GM19193 (cell line): Measurements from ENCODE around the gene ACO1.

Experiments
- POLR2A ChIP-seq: IDR thresholded peaks from 4 replicates; pipeline ENCODE4 v1.6.1; 2011; ENCODE audit not compliant: insufficient read depth, insufficient read length; ENCODE audit errors: extremely low read depth

ACO1 gene

DNA sequence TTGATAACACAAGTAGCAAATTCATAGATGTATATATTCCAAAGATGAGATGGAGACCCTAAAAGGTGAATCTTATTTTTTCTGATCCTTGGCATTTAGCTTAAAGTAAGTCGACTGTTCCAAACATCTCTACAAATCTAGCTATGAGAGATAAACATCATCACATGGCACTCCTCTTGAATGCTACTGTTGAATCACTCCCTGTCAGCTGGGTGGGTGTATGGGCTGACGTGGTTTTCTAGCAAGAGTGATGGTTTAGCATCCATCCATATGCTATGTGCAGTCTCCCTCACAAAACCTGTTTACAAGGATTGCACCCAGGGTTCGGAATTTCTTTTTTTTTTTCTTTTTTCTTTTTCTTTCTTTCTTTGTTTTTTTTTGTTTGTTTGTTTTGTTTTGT, 13.8 kb downstream of the ACO1 start:
- no peak for TF ChIP-seq POLR2A

DNA sequence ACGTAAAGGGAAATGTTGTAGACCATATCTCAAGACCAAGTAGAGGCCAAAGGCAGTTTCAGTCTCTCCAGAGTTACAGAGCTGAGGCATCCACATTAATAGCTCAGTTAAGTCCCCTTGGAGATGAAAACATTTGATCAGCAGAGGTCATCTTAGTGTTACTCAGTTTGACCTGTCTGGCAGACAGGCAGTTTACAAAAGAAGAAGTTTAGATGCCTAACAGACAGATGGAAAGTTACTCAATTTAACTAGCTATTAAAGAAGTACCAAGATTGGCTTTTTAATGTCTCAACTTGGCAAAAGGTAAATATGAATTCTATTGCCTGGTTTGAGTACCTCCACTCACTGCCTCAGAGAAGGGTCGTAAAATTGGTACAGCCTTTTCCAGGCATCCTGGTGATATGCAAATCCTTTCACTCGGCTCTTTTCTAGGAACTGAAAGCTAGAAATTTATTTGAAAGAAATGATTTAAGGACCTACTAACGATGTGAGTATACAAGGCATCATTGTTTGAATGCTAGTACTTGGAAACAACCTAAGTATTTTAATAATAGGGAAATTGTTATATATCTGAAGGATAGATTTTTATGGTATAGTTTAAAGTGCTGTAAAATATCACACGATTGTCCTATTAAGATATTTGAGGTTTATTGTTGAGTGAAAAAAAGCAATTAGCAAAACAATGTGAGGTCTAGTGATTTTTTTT, 14.8 kb downstream of the ACO1 start:
- TF ChIP-seq POLR2A: no peak

DNA sequence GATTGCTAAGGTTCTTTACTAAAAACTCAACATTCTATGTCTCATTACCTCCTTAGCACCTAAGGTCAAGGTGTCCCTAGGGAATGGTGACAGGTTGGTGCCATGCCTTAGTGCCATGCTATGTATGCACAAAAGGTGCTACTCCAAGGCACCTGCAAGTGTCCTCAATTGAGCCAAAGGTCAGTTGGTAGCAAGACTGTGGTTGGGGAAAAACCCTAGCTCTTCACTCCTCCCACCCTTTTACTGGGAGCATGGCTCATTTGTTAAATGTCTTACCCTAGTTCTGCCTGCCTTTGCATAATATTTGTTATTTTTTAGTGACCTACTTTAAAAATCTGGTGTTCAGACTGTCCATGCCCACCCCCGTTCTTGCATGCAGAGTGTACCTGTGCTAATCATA, 17.0 kb downstream of the ACO1 start:
- TF ChIP-seq POLR2A: no peak

DNA sequence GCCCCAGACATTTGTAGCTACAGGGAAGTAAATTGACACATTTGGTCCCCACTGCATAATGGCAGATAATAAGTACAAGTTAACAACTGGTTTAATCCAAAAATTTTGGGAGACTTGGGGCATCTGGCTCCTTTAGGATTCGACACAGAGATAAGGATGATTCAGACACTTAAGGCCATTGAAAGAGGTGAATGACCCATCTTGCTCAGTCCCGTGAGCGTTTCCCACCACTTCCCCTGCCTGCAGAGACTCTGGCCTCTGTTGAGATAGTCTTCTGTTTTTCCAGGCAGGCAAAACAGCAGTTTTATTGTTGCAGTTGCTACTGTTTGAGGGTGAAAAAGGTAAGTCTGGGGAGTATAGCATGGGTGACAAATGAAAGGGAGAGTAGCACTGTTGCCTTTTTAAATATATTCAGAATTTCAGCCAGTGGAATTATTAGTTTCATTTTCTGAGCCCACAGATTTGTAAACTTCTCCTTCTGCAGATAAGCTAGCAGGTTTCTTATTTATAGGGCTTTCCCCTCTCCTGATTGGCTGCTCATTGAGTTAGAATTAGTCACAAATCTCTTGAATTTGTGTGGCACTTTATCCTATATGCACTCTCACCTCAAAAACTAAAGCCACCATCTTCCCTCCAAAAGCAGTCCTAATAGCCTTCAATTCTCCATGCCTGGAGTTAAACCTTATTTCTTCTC, 19.3 kb downstream of the ACO1 start:
- no peak for TF ChIP-seq POLR2A

DNA sequence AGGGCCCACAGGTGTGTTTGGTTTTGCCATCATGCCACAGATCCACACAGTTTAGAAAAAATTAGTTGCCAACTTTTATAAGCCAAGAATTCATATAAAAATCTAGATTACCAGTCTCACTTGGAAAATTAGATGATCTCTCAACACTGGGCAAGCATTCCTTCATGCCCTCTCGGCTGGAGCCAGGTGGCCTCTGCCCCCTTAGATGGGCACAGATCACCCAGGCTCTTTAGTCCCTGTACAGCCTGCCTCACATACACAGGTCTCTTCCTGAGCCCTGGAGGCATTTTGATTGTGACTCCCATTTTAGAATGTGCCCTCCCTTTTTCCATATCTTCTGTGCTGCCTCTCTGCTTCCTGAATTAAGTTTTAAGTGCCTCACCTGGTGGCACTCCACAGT, 20.0 kb downstream of the ACO1 start:
- TF ChIP-seq POLR2A: no peak

DNA sequence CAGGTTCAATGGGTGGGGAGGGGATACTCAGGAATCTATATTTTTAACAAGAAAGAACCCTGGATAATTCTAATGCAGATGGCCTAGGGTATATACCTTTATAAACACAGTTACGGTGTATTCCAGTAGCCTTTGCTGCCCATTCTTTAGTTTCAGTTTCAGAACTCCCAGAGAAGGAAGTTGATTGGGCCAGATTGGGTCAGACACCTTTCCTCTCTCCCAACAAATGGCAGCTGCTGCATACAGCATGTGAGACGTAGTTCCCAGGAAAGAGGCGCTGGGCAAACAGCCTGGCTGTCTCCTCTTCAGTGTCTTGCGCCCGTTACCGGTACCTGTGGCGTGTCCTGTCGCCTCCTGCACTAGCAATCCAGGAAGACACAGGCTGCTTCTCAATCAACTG, 20.4 kb downstream of the ACO1 start:
- TF ChIP-seq POLR2A: no peak

DNA sequence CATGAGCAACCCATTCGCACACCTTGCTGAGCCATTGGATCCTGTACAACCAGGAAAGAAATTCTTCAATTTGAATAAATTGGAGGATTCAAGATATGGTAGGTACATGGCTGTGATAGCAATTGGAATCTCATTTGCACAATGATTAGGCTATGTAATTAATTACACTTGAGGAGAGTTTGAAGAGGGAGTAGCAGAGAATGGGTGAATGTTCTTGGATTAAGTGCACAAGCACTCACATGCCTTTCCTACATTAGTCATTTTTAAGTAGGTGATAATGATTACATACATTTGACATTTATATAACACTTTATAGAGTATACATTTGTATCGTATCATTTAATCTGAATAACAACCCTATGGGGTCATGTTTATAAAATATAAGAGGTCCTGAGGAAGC, 21.1 kb downstream of the ACO1 start:
- TF ChIP-seq POLR2A: no peak

DNA sequence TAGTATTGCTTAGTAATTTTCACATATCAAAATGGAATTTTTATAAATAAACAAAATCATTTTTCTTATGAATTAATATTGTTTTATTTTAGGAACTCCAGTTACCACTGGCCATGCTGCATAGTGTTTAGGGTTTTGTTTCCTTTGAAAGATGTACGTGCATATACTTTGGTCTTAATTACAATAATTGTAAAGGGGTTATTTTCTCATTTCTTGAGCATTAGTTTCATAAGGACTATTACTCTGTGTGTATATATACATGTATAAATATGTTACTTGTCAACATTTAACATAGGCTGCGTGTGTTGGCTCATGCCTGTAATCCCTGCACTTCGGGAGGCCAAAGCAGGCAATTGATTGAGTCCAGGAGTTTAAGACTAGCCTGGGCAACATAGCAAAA, 21.6 kb downstream of the ACO1 start:
- TF ChIP-seq POLR2A: no peak

DNA sequence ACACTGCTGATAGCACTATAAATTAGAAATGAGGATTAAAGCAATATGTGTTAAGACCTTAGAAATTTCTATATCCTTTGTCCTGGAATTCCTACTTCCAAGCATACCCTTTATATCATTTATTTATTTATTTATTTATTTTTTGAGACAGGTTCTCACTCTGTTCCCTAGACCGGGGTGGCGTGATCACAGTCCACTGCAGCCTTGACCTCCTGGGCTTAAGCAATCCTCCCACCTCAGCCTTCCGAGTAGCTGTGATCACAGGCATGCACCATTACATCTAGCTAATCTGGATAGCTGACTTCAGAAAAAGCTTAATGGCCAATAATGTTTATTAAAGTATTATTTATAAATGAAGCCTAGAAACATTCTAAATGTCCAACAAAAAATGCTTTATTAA, 27.3 kb downstream of the ACO1 start:
- no peak for TF ChIP-seq POLR2A

DNA sequence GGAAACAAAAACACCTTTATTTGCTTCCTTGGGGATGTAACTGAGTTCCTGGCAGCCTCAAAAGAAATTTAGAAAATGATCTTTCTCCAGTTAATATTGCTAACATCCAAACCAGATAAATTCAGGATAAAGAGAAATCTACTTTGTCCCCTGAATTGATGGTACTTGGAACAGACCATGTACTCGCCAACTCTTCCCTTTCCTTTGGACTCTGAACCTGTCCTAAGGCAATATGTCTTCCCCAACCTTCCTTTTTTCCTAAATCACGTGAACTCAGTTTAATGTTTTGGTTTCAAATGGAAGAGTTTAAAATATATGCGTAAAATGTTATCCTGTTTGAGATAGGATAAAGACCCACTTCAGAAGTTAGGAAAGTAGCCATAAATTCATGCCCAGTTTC, 28.0 kb downstream of the ACO1 start:
- TF ChIP-seq POLR2A: no peak

DNA sequence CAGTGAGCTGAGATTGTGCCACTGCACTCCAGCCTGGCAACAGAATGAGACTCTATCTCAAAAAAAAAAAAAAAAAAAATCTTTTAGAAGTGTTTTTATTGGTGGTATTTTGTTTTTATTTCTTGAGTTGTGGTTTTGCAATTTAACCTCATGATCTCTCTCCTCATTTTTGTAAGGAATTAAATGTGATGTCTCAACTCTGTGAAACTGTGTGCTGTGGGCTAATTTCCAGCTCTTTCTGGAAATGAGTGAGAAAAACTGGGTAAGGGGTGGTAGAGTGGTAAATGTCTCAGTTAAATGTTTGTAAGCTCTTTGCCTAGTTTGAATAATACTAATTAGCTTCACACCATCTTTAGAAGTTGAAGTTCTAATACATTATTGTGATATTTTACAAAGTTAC, 29.0 kb downstream of the ACO1 start:
- TF ChIP-seq POLR2A: no peak

DNA sequence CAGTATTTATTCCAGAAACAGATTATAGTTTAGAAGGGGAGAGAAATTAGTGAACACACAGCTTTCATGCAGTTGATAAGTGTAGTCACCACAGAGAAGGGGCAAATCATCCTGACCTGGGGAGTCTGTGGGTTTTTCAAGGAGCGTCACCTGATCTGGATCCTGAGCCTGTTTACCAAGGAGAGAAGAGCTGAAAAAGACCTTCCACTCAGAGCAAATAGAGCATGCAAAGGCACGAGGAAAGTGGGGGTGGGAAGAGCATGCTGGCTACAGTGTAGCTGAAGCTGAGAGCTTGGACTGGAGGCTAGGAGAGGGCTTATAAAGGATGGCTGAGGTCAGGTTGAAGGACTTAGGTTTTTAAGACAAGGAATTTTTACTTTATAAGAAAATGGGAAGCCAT, 30.4 kb downstream of the ACO1 start:
- TF ChIP-seq POLR2A: no peak

DNA sequence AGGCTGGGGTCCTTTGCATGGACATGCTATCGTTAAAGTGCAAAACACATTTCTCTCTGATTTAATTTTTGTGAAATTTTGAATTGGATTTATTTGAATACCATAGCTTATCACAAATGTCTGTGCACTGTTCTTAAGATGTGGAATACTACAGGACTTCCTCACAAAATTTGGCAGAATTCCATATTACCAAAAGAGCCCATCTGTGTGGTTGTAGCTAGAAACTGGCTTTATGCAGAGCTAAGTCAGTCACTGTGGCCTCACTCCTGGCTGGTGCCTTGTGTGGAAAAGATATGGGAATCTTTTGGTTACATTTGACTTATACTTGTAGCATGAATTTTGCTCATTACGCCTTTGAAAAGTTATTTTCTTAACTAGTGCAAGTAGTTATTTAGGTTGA, 35.5 kb downstream of the ACO1 start:
- TF ChIP-seq POLR2A: no peak

DNA sequence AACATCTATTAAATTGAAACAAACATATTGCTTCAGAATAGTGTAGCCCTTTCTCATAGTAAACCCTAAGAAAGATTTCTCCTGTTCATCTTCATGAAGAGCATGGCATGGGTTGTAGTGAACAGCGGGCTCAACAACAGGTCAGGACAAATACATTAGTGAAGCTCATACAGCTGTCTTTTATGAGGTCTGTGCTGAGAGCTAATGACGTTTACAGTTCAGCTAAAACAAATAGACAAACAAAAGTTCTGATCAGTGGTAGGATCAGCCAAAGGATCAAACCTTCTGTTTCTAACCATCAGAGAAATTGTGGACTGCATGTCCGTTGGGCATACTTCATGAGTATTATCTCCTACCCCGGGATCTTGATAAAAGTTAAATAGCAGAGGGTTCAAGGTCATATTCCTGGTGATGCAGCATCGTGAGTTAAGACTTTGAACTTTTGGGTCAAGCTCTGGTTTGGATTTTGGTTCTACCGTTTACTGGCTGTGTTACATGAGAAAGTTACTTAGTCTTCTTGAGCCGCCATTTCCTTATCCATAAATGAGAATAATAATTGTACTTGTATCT, 37.9 kb downstream of the ACO1 start:
- no peak for TF ChIP-seq POLR2A

DNA sequence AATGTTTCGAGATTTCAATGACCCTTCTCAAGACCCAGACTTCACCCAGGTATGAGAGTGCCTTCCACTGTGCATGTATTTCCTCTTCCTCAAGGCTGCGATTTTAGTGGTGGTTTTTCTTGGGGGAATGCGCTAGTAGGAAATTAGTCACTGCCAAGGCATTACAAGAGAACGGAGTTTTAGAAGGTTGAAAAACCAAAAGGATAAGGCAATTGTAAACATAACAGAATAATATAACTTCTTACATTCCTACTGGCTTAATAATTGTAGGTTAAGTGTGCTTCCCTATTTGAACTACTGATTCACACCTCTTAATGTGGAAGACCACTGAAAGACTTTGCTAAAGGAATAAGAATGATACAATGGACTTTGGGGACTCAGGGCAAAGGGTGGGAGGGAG, 38.9 kb downstream of the ACO1 start:
- TF ChIP-seq POLR2A: no peak

DNA sequence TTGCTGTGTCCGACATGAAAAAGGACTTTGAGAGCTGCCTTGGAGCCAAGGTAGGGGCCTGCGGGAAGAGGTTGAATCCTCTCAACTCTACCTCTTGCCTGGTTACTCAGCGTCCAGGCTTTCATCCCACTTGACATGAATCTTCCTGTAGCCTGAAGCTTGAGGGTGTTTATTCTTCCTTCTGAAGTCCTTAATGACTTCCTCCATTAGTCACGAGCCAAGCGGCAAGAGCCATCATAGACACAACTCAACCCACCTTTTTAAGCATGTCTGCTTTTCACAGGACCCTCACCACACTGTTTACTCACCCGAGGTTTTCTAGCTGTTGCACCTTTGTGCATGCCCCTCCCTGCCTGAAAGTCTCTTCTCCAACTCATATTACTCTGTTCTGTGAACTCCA, 40.2 kb downstream of the ACO1 start:
- no peak for TF ChIP-seq POLR2A

DNA sequence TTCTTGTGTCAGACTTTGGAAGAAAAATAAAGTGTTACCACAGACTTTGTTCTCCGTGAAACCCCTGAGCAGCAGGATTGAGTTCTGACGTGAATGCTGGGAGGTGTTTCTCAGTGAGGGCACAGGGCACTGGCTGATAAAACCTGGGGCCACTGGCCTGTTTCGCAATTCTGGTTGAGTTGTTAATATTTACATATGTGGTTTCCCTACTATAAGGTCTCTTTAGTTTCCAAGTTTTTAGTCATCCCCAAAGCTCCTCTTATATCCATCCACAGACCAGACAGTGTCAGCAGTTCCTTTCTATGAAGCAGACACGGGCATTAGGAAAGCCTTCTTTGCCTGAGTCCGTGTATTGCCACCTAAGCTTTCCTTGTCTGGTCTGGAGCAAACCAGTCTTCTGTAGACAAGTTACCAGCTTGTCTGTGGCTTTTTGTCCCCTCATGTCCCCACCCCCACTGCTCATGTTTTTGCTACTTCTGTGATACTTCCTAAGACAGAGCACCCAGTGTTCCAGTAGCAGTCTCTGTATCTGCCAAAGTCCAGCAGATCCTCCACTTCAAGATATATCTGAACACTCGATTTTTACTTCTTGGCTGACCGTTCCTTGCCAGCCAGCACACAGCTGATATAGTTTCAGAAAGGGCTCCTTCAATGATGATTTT, 42.0 kb downstream of the ACO1 start:
- TF ChIP-seq POLR2A: no peak
